Measurements from ENCODE around the gene MAP6D1.

MAP6D1 gene

DNA sequence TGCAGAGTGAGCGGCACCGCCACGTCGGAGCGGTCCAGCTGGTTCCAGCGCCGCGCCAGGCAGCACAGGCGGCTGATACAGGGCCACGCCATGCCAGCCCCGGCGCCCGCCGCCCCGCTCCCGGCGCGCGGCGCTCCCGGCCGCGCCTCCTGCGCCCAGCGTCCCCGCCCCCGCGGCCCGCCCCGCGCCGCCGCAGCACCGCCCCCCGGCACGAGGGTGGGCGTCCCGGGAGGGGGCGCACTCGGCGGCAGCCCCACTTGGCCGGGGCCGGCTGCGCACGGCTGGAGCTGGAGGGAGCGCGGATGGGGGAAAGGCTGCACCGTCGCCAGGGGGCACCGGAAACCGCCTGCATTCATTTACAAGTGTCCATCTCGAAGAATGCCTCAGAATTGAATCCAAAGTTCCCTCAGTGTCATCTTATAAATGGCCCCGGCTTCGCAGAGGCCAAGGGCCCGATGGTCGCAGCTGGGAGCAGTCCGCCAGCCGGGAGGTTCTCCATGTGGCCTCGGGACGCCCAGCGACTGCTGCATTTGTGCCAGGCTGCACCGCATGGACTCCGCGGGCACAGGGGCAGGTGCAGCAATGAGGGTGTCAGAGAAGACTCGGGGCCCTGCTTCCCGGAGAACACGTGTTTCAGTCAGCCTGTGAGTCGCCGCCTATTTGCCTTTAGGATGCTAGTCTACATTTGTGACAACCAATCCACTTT is at the start of gene MAP6D1:
MAP6D1 (minus strand) TSS at position 122 of the 706 bp plus-strand sequence; CDS start at position 92, 30 bp downstream.
- DNase-seq = peak; percentile 60 to 84

- no peak for DNase-seq
Observed at GRCh38 chr3:183873914-183874313, 48.5 kb upstream of the MAP6D1 start.

GRCh38 chr3:183871541-183871940 is 46.2 kb upstream of the MAP6D1 start:
- DNase-seq = no peak

DNA sequence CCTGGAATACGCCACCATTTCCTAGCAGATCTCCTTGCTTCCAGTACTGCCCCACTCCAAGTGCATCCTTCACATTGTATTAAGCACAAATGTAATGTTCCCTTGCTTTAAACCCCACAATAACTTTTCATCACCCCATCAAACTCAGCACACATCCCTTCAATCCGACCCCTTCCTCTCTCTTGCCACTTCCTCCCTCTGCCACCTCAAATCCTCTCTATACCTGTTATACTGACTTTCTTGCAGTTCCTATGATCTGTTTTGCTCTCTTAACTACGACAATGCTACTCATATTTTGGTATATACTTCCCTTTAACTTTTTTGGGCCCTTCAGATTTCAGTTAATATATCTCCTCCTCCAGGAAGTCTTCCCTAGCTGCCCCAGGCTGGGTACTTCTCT is 45.2 kb upstream of the MAP6D1 start:
- no peak for DNase-seq

DNA sequence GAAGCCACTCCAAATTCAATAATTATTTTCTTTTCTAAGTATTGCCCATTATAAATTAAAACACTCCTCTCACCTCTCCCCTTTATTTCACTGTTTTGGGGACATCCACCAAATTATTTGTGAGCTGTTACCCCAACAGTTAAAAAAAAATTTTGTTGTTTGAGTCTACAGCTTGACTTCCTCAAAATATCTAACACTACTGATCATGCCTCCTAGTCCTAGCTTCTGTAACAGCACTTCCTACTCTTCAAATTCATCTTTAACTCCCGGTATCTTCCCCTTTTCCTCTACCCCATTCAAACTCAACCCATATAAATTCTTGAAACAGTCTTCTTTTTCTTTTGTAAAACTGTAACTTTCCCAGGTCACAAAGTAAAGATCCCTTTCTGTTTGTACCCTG is 43.4 kb upstream of the MAP6D1 start:
- DNase-seq = no peak

DNA sequence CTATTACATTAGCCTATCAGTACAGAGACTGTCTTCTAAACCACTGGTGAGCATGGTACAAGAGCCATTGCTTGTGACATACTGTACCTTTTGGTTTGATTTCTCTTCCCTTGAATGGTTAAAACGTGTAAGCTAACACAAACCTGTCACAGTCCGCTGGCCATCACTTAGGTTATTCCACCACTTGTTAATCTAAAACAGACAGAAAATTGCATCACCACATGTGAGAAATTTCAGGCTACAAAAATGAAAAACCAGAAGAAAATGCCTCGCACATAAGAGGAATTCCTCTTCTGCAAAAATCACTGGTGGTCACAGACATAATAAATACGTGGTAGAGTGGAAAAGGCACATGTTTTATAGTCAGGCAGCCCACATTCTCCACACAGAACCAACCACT is 37.2 kb upstream of the MAP6D1 start:
- DNase-seq = no peak

GRCh38 chr3:183857863-183858262 is 32.5 kb upstream of the MAP6D1 start:
- DNase-seq = no peak

- DNase-seq = no peak
Observed at GRCh38 chr3:183854318-183855035, 29.1 kb upstream of the MAP6D1 start.

- no peak for DNase-seq
Observed at GRCh38 chr3:183845608-183846288, 20.4 kb upstream of the MAP6D1 start.

GRCh38 chr3:183845090-183845489 is 19.7 kb upstream of the MAP6D1 start:
- no peak for DNase-seq

GRCh38 chr3:183844606-183845005 is 19.2 kb upstream of the MAP6D1 start:
- DNase-seq = no peak

- no peak for DNase-seq
Observed at GRCh38 chr3:183839751-183840150, 14.4 kb upstream of the MAP6D1 start.

- no peak for DNase-seq
Observed at GRCh38 chr3:183837894-183838293, 12.5 kb upstream of the MAP6D1 start.

GRCh38 chr3:183837390-183837789 is 12.0 kb upstream of the MAP6D1 start:
- DNase-seq = no peak

DNA sequence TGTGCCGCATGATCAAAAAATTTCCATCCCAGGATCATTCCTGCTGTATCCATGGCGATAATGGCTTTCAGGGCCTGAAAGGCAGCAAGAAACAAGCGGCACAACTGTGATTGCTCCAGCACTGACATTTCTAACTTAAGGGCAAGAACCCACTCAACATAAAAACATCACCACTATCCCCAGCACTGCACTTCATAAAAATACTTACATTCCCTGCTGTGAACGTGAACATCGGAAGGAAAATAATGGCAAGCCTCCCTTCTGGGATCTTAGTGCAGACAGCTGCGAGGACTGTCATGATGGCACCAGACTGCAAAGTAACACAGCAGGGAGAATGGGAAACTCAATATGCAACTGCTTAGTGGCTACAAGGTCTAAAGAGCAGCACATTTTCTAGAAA is 8.1 kb upstream of the MAP6D1 start:
- no peak for DNase-seq

DNA sequence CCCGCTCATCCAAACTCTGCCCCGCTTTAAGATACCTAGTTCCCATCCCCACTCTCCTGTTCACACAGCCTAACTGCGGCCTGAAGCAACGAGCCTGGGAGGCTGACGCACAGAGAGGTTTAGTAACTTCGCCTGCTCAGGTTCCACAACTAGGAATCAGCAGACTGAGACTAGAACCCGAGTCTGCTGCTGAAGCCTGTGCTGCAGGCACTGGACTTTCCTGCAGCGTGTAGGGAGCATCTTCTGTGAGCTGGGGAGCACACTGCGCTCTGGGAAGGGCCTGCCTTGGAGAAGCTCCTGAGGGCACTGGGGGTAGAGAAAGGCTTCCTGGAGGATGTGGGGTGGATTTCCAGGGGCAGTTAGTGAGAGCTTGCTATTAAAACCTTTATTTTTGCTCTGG is 4.8 kb upstream of the MAP6D1 start:
- DNase-seq = no peak

DNA sequence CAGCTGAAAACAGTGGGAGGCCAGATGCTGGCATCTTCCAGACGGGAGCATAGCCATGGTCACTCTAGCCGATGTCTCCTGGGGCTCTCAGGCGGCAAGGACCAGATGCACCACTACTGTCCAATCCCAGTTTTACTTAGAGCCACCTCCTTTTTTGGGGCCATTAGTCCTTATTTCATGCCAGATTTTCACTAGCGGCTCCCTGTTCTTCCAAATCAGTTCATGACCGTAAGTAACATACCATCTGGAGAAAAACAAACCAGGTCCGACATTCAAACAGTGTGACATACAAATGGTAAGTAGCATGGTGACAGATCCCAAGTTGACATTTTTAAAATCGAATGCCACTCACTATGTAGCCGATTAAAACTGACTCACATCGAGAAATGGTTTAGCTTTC is 4.1 kb upstream of the MAP6D1 start:
- DNase-seq = no peak

DNA sequence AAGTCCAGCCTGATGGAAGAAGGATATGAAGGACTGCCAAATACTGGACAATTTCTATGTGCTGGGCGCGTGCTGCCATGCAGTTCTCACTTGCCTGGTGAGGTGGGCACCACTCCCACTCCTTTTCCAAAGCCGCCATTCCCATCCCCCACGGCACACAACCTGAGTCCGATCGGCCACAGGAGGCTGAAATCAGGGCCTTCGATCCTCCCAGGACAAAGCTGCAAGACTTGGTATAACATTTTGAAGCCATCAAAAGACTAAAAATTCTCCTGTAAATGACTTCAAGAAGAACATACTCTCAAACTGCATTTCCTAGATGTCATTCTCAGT is 3.1 kb upstream of the MAP6D1 start:
- DNase-seq = no peak

DNA sequence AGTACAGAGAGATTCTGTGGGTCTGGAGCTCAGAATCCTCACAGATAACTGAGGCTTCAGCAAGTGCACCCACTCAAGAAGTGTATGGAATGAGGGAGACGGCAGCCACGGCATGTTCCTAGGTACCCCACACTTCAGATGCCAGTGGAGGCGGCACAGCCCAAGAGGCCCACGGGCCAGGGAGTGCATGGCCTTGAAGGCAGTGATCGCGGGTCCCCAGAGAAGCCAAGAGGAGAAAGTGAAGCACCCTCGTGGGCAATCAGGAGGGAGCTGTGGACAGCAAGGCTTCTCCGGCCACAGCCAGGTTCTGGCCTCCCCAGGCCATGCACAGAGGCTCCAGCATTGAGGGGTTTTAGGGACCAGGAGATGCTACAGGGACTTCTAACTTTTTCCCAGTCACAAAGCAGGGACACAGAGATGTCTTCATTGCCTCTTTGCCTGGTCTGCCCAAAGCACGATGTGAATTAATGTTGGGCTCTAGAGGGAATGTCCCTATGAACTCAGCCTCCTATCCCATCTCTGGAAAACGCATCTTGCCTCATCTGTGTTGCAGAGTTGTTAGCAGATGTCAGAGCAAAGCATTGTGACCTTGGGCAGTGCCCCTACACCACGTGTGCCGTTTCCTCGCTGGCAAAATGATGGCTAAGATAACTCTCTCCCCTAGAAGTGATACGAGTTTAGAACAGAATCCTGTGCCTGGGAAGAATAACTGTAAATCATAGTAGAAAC is 2.6 kb upstream of the MAP6D1 start:
- DNase-seq = no peak

GRCh38 chr3:183826448-183827250 is 1.3 kb upstream of the MAP6D1 start:
- no peak for DNase-seq

DNA sequence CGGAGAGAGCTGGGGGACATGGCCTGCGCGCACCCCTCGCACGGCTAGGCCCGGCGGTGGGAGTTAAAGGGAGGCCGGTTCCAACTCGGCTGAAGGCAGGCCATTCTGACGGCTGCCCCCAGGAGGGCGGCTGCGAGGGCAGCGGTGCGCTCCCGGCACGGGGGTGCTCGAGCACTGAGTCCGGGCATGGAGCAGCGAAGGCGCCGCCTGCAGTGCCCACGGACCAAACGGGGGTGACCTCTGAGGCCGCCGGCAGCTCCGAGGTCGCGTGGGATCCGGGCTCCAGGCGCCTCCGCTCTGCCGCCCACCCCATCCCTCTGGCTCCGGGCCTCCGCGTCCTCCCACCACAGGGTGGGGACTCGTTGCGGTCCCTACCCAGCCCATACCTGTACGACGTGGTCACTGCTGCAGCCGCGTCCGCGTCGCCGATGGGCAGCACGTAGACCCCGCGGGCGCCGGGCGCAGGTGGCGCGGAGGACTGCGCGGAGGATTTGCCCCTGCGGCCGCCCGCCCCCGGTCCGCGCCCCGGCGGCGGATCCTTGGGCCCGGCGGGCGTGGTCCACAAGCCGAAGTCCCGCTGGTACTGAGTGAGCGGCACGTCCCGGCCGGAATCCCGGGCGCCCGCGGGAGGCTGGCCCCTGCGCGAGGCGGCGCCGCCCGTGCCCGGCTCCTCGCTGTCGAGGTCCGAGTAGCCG is 469 bp downstream of the MAP6D1 start:
- DNase-seq = peak in 1 of 2 experiments; percentile 48

GRCh38 chr3:183823963-183824362 is 1.4 kb downstream of the MAP6D1 start:
- DNase-seq = peak in 1 of 2 experiments; percentile 85
